WI38 (cell line): Measurements from ENCODE around the gene MEIS2.

ENCODE experiments used
- H3K4me3 ChIP-seq: 2 replicates; pipeline ENCODE4 v1.5.1; 2011; ENCODE audit warnings: low read depth, mild to moderate bottlenecking, control low read depth, low read length
- TF ChIP-seq, protein P1 (sequence below): IDR thresholded peaks from 2 replicates; pipeline ENCODE4 v1.5.1; 2012; ENCODE audit warnings: low read depth, mild to moderate bottlenecking, control low read depth, low read length

Gene MEIS2

DNA sequence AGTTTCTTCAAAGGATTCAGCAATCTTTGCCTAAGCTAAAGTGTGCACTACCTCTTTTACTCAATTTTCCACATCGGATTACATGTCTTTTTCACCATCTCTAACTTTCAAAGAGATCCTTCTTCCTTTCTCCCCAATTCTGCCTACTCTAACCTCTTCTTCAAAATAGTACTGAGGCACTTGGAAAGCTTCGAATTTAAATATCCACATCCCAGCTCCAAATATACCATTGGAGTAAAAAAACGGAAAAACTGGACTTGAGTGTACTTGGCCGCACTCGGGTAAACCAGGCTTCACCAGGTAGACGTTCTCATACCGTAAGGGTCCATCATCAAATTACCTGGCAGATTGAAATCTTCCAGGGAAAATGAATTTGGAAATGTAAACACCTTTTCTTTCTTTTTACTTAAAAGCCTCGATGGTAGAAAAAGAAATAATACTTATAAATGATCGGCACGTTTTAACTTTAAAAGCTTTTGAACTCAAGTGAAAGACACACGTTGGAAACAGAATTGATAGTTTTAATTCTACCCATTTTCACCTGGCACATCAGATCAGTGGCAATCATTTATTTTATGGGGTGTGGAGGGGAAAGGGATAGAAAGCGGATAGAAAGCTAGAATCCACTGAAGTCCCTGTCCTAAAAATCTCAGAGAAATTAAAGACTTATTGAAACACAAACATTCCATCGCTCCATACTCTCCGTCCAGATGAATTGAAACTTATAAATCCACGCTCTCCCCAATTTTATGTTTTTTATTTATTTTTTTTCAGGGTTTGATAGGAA lies 8.2 kb upstream of the MEIS2 start:
- TF ChIP-seq, protein P1, sequence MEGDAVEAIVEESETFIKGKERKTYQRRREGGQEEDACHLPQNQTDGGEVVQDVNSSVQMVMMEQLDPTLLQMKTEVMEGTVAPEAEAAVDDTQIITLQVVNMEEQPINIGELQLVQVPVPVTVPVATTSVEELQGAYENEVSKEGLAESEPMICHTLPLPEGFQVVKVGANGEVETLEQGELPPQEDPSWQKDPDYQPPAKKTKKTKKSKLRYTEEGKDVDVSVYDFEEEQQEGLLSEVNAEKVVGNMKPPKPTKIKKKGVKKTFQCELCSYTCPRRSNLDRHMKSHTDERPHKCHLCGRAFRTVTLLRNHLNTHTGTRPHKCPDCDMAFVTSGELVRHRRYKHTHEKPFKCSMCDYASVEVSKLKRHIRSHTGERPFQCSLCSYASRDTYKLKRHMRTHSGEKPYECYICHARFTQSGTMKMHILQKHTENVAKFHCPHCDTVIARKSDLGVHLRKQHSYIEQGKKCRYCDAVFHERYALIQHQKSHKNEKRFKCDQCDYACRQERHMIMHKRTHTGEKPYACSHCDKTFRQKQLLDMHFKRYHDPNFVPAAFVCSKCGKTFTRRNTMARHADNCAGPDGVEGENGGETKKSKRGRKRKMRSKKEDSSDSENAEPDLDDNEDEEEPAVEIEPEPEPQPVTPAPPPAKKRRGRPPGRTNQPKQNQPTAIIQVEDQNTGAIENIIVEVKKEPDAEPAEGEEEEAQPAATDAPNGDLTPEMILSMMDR = no peak
- no peak overlapping the region for H3K4me3 ChIP-seq

DNA sequence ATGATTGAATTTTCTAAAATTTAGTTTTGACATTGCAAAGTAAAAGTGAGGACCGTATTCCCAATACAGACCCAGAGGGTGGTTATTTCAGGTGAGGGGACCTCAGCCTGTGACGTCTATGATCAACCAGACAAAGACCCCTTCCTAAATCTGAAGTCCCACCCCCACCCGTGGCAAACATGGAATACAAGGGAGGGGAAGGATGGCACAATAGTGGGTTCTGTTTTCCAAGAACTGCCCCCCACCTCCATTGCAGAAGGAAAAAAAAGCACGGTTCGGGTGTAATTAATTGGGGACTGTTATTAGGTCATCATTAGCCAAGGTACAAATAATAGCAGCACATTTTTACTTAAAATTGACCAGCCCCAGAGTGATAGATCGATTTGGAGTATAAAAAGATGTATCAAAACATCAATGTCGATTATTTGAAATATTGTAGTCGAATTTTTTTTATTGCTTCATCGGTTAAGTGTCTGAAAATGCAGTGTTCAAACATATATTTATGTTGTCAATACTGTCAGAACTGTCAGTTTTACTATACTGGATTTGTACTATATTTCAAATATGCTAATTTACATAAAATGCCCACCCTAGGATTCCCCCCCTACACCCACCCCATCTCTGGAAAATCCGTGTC lies 7.5 kb upstream of the MEIS2 start:
- no peak overlapping the region for H3K4me3 ChIP-seq
- TF ChIP-seq, protein P1 = no peak

DNA sequence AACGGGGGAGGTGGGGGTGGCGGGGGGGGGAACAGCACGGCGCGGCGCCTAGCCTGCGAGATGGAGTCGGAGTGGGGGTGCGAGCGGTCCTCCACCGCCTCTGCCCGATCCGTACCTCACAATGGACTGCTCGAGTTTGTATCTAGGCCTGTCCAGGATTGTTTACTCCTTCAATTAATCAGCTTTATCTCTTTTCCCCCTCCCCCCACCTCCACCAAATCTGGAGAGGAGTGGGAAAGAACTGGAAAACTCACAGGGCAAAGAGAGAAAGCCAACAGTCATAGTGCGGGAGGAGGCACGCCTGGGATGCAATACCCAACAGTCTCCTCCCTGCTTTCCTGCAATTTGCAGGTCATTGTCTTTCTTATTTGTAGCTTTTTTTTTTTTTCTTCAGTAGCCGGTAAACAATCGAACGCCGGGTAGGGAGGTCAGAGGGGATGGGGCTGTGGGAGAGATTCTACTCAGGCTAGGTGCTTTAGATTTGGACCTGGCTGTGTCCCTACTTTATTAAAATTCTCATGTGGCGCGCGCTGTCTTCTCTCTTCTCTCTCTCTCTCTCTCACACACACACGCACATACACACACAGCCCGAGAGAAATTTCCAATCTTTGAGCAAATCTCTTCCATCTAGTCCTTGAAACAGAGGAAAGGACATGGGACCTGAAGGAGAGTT lies 6.9 kb upstream of the MEIS2 start:
- no peak overlapping the region for H3K4me3 ChIP-seq
- TF ChIP-seq, protein P1 = no peak

DNA sequence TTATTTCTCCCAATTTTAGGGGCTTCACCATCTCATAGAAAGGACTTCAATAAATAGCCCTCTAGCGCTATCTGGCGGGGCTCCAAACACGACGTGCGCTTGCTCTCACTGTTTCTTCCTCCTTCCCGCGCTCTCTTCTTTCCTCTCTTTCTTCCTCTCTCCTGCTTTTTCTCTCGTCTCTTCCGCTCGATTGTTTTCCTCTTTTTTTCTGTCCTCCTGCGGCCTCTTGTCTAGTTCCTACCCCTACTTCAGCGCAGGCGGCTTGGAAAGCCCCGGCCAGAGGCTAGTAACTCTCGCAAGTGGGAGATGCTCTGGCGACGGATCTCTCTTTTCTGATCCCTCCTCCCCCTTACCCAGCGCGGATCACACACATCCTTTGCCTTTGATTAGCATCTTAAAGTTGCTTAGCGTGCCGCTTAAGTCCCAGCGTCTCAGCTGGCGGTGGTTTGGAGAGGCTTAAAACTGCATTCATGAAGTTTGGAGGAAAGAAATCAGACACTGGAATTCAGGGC lies 6.2 kb upstream of the MEIS2 start:
- TF ChIP-seq, protein P1 = 0 out of 2 replicates have a peak, but pooled peaks have one; percentile 9
- peak overlapping the region; percentile 36 for H3K4me3 ChIP-seq

DNA sequence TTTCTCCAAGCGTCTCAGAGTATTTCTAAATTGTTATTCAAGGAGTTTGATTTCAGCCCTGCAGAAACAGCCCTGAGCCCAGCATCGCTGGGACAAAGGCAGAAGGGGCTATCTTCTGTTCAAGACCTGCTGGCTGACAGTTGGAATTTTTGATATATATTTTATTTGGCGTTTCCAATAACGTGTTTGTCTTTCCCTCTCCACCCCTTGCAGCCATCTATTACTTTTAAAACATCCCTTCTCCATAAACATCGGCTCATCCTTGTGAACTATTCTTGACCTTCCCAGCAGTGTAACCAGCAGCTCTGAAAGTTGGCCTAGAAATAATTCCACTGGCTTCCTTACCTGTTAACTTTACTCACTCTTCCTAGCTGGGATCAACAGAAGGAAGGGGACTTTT lies 5.5 kb upstream of the MEIS2 start:
- H3K4me3 ChIP-seq = no peak overlapping the region
- TF ChIP-seq, protein P1 = no peak

DNA sequence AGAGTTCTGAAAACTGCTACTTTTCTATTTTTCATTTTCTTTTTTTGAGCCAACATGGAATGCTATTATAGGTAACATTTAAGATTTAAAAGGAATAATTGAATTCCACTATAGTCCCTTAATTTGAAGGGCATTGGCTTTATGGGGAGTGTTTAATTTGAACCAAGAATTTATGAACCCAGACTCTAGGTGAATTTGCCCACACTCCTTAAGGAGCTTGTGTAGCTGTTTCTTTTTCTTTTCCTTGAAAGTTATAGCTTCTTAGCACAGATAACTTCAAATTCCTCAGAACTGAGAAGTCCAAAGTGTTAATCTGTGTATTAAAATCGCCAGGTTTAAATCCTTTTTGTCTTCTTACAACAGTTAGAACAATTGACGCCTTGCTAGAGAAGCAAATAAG lies 4.7 kb upstream of the MEIS2 start:
- H3K4me3 ChIP-seq = no peak overlapping the region
- TF ChIP-seq, protein P1 = no peak
